NCI-H1105 treated with DMSO at 0.1 percent for 48 hours (cell line): ENCODE measurements around the gene SH3PXD2A.
A peak's percentile ranks its signal among the peaks of the same experiment; 100 is the strongest.
"Not testable (repeated sequence)": the region's sequence is repeated elsewhere in the genome, so short reads cannot be mapped to it uniquely, and the experiment has no call there.

Source experiments
- DNase-seq: peaks from one replicate; lab custom pipeline; 2025; lab: John Stamatoyannopoulos, UW

Gene SH3PXD2A

GRCh38 chr10:103747193-103747865, 108.0 kb downstream of the SH3PXD2A start:
- DNase-seq = no peak

DNA sequence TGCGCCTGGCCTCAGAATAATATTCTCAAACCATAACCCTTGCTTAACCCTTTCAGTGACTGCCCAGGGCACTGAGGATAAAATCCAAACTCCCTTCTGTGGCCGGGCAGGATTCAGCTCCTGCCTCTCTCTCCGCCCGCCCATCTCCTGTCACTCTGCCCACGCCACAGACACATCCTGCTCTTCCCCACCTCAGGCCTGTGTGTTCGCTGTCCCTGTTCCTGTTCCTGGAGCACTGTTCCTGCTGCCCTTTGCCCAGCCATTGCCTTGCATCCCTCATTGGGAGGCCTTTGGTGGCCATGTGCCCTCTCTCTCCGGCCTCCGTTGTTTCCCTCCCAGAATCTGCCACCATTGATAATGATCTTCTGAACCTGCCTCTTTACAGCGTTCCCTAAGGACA, 108.8 kb downstream of the SH3PXD2A start:
- DNase-seq = no peak

DNA sequence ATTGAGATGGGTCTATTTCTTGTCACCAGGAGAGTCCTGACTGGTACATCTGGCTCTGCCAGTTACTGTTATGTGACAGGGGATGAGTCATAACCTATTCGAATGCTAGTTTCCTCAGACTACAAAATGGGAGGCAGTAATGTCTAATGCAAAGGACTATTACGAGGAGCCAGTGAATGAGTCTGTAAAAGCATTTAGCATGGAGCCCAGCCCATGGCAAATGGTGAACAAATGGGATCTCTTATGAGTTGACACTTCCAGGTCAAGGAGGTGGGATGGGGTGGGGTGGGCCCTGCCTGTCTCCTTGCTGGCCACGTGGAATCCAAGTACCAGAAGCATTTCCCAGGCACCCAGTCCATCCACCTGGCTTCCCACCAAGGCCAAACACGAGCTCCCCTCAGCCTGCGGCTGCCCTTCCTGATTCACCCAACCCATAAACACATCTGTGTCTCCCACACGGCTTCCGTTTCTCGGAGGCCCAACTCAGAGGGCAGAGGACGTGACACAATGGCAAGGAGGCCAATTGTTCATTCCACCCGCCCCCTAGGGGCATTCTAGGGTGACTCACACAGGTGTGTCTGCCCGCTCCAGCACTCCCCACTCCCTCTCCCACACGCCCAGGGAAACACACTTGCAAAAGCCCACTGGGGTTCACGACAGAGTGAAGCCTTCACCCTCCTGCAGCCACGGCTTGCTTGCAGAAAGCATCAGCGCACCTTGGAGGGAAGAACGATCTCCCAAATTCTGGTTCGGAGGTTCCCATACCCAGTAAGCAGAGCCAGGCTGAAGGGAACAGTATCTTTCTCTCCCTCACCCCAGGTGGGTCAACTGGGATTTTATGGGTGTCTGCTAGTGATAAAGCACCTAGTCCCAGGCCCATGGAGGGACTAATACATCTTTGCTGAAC, 109.8 kb downstream of the SH3PXD2A start:
- no peak for DNase-seq

DNA sequence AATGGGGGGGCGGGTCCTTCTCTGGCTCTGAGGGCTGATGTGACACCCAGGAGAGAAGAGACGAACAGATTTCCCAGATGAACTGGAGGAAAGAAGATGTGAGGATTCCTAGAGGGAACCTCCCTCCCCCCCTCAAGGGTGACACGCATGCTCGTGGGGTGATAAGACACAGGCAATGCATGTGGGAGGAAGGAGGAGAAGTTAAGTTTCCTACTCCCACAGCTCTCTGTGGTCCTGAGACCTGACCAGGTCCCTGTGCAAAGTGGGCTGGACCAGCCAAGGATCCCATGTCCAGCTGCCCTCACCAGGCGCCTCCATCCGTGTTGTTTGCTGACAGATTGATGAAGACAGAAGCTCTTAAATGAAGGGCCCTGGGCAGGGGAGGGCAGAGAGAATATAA, 112.6 kb downstream of the SH3PXD2A start:
- DNase-seq = no peak

DNA sequence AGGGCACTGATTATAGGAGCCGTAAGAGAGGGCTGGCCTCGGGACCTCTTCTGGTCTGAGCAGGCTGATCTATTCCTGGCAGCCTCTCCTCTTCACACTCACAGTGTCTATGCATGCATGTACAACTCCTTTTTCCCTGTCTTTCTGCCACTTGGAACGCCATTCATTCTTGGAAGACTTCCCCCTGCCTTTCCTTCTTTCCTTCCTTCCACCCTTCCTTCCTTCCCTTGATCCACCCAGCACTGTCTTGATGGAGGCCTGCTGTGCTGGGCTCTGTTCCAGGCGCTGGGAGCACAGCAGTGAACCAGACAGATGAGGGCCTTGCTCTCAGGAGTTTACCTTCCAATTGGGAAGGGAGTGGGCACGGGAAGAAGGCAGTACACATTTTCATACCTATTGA, 114.8 kb downstream of the SH3PXD2A start:
- no peak for DNase-seq

- no peak for DNase-seq
These were observed 116.2 kb downstream of the SH3PXD2A start for GRCh38 chr10:103739039-103739764.

DNA sequence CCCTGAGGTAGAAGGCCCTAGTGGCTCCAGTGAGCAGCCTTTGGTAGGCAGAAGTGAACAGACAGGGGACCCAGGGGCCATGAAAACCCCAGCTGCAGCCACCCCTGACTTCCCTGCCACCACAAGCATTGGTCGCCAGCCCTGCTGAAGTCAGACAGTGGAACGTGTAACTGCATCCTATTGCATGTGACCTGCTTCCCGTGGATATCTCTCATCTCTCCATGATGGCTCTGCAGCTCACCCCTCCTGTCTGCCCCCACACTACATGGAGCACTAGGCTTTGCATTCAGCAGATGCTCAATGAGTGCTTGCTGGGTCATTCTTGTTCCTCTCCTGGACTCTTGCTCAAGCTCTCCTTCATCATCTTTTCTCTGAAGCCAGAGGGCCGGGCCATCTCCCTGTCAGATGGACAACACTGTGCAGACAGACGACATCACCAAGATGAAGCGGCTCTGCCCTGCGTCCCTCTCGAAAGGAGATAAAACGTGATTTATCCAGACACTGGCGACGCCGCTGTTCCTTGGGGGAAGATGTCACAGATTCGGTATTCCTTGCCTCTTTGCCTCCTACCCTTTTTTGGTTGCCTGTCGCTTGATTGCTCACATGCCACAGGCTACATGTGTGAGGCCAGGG, 117.5 kb downstream of the SH3PXD2A start:
- no peak for DNase-seq

DNA sequence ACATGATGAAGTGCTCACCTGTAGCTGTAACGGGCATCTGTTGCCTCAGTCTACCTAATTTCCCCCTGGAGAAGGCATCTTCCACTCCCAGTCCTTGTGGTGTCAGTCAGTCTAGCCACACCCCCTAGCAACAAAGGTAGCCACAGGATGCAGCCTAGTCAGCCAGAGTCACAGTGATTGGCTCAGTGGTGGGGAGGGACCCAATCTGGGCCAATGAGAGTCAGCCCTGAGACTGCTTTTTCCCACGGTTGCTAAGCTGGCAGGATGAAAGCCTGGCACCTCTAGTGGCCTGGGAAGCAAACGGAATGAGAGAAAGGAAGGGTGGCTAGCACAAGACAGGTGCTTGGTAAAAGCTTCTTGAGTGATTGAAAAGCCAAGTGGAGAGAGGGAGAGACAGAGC, 118.6 kb downstream of the SH3PXD2A start:
- peak; percentile 4 for DNase-seq

GRCh38 chr10:103736044-103736443, 119.3 kb downstream of the SH3PXD2A start:
- no peak for DNase-seq

DNA sequence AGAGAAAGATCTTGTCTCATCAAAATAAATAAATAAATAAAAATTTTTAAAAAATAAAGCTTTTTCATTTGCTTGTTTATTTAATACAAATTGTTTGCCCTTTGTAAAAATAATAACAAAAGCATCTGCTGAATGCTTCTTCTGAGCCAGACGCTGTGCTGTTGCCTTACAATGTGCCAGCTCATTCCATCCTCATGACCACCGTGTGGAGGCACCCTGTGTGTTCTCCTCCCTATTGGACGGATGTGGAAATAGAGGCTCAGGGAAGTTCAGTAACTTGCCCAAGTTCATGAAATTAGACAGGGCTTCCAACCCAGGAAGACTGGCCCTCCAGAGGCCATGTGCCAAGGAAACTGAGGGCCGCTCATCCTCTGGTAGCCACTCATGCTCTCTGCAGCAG, 120.6 kb downstream of the SH3PXD2A start:
- no peak for DNase-seq

GRCh38 chr10:103733045-103733419, 122.3 kb downstream of the SH3PXD2A start:
- no peak for DNase-seq

DNA sequence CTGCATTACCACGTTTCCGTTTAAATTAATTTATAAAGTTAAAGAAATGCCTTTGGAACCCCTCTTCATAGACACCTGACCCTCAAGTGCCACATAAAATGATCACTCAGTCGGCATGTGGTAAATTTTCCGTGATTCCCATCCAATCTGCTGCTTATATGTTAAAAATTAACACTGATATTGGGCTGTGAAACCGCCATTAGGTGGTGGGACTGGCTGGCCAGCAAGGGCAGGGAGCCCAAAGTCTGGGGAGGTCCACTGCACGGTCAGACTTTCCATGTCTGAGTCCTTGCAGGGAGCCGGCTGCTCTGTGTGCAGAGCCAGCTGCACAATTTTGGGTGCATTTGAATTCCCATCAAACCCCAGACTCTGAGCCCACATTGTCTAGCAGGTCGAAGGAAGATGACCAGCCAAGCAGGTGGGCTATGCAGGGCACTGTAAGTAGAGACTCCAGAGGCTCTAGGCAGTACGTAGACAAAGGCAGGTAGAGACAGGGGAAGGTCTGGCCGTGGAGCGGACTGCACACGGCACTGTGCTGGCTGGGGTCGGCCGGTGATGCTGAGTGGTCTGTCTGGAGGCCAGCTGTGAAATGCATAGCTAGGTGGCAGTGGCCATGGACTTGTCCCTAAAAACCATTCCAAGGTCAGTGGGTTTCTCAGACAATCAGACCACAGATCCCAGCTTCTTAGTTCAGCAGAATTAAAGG, 122.9 kb downstream of the SH3PXD2A start:
- DNase-seq = no peak

DNA sequence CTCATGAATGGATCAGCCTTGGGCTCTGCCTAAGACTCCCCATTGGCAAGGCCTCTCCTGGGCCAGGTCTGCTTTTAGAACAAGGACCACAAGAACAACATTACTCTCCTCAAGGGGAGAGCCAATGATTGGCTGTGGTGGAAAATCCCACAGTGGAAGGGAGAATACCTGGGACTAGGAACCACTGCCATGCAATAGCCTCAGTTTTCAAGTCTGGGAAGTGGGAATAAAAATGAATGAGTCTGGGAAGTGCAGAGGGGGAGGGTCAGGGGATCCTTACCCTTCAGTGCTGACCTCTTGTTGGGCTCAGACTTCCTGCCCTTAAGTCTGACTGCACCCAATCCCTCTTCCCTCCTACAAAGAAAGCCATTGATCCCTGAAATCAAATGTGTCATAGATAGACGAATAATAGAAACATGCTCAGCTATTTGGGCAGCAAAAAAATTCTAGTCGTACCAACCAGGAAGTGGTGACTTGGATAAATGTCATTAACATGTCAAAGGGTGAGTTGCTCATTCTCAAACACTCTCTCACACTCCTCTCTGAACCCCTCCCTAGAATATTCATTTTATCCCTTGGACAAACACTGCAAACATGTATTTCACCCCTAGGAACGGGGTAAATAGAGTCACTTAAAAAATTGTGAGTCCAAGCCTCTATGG, 123.6 kb downstream of the SH3PXD2A start:
- no peak for DNase-seq

- DNase-seq = not testable (repeated sequence)
These were observed 124.3 kb downstream of the SH3PXD2A start for GRCh38 chr10:103731026-103731425.

DNA sequence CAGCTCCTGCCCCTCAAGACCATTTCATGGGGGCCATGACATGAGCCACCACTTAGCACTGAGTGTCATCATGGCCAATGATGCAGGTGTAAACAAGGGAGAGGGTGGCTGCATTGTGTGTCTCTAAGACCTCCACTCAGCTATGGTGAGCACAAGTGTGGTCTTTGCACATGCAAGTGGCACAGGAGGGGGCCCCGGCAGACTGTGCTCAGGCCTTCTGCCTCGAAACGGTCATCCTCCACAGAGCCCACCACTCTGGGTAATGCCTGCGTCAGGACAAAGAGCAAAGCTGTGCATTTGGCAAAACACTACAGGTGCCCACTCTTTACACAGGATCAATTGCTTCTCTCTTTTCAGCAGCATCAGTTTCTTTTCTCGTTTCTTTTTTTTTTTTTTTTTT, 125.5 kb downstream of the SH3PXD2A start:
- DNase-seq = no peak

DNA sequence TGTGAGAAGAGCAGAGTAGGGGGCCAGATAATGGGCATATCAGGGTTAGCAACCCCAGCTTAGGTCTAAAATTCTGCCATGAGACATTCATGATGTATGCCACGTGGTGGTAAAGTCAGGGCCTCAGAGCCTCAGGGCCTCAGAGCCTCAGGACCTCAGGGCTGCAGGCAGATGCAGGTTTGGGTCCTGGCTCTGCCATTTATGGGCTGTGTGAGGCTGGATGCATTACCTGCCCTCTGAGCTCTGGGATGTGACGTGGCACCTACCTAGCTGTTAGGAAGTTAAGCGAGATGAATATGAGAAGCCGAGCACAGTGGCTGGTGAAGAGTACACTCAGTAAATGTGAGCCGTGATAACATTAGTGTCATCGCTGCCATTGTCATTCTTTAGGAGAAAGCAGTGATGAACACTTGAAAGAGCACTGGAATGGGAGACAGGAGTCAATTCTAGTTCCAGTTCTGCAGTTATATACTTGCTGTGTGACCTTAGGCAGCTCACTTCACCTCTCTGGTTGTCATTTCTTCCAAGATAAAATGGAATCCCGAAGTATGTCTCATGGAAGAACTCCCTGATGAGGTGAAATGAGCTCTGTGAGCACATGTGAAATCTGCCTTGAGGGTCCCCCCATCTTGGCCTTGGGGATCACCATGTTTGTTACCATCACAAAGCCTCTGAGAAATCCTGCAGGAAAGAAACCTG, 127.2 kb downstream of the SH3PXD2A start:
- no peak for DNase-seq

GRCh38 chr10:103727546-103727963, 127.8 kb downstream of the SH3PXD2A start:
- no peak for DNase-seq

GRCh38 chr10:103726637-103727036, 128.7 kb downstream of the SH3PXD2A start:
- no peak for DNase-seq

GRCh38 chr10:103725242-103725641, 130.1 kb downstream of the SH3PXD2A start:
- no peak for DNase-seq

DNA sequence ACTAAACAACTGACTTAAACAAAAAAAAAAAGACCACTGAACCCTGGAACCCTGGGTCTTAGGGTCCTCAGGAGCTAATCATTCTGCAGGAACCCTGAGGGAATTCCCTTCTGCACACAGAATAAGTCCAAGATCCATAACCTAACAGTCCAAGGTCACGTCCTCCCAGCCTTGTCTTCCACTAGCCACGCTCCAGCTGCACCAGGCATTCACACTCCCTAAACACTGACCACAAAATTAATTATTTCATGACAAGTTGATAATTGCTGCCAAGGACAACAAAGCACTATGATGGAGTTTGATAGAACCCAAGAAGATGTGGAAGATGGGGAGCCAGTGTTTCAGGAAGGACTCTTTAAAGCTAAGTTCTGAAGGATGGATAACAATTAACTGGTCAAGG, 130.6 kb downstream of the SH3PXD2A start:
- DNase-seq = no peak
